B cell (primary cell): ENCODE results near the gene NAPA.

Source experiments
- CTCF ChIP-seq: fragments of 200-600 bp; IDR thresholded peaks from one replicate; pipeline ENCODE4 v1.8.0; 2022; ENCODE audit warnings: antibody characterized with exemption, mild to moderate bottlenecking
- EZH2 ChIP-seq: IDR thresholded peaks from 2 replicates; pipeline ENCODE4 v1.6.1; 2012; ENCODE audit warnings: borderline replicate concordance, low read depth, mild to moderate bottlenecking, moderate library complexity, low read length; ENCODE audit not compliant: insufficient read depth, poor library complexity, severe bottlenecking

- TF ChIP-seq CTCF (no peak), EZH2 (no peak)
Observed at GRCh38 chr19:47489072-47489914, 25.6 kb downstream of the NAPA start.
